Measurements from ENCODE around the gene NHEJ1. TPM values are rescaled to one million over a fixed set of nuclear protein-coding genes. Genes with fewer than 3 reads are reported as not detected.
A peak's percentile ranks its signal among the peaks of the same experiment; 100 is the strongest.

NHEJ1 gene
- total RNA-seq, 2 donors from 2014 or later, result 15.2 to 16.9 TPM

- WGBS, result 38% methylated on average over 8 of the region's 8 CpGs
- intact Hi-C loops (cut with DNase I), result loop anchor here (5.0 kb wide), 1 partner anchor 60 kb away; no protein-coding TSS in a partner anchor
- peaks cover 8% of the 10 kb centered on the region for H3K4me1 ChIP-seq (replicated peaks)
- no peaks in the 10 kb centered on the region for H3K36me3 ChIP-seq
- TF ChIP-seq POLR2AphosphoS5 (IDR thresholded peaks at IDR 0.05) (peak; percentile 22), CTCF (IDR thresholded peaks at IDR 0.05) (peak in 1 of 4 experiments; percentile 11), POLR2A (IDR thresholded peaks at IDR 0.05) (no peak)
- H3K27me3 ChIP-seq (replicated peaks; ENCODE audit: insufficient read depth), result no peaks in the 10 kb centered on the region
- peak overlapping the region; percentile 52 to 57 for H3K27ac ChIP-seq
- H3K4me3 ChIP-seq, result no peak overlapping the region
- H3K9me3 ChIP-seq, result no peaks in the 10 kb centered on the region
- DNase-seq (ENCODE audit: low spot score), result peak; percentile 46
Measured at GRCh38 chr2:219116776-219117646, 43.6 kb downstream of the NHEJ1 start.

- no peak overlapping the region for H3K4me3 ChIP-seq
- no peaks in the 10 kb centered on the region for H3K36me3 ChIP-seq
- H3K27me3 ChIP-seq (replicated peaks; ENCODE audit: insufficient read depth), result no peaks in the 10 kb centered on the region
- no peak for DNase-seq (ENCODE audit: low spot score)
- WGBS, result 64% methylated on average over 9 of the region's 9 CpGs
- H3K9me3 ChIP-seq, result no peaks in the 10 kb centered on the region
- TF ChIP-seq POLR2A (IDR thresholded peaks at IDR 0.05) (no peak), CTCF (IDR thresholded peaks at IDR 0.05) (no peak)
- no peak overlapping the region for H3K27ac ChIP-seq
- intact Hi-C loops (cut with DNase I), result no loop called here
- H3K4me1 ChIP-seq (replicated peaks), result peaks cover 12% of the 10 kb centered on the region
Measured at GRCh38 chr2:219112651-219113338, 47.8 kb downstream of the NHEJ1 start.

- H3K4me3 ChIP-seq, result no peak overlapping the region
- no peaks in the 10 kb centered on the region for H3K9me3 ChIP-seq
- TF ChIP-seq CTCF (IDR thresholded peaks at IDR 0.05), result no peak
- TF ChIP-seq POLR2AphosphoS5 (IDR thresholded peaks at IDR 0.05), result no peak
- no peak for TF ChIP-seq POLR2A (IDR thresholded peaks at IDR 0.05)
- WGBS, result 93% methylated on average over 2 of the region's 2 CpGs
- H3K27ac ChIP-seq, result no peak overlapping the region
- H3K27me3 ChIP-seq (replicated peaks; ENCODE audit: insufficient read depth), result no peaks in the 10 kb centered on the region
- intact Hi-C loops (cut with DNase I), result no loop called here
- H3K36me3 ChIP-seq, result no peaks in the 10 kb centered on the region
- no peak for DNase-seq (ENCODE audit: low spot score)
- H3K4me1 ChIP-seq (replicated peaks), result peaks cover 10% of the 10 kb centered on the region
Measured at GRCh38 chr2:219112062-219112406, 48.6 kb downstream of the NHEJ1 start.

DNA sequence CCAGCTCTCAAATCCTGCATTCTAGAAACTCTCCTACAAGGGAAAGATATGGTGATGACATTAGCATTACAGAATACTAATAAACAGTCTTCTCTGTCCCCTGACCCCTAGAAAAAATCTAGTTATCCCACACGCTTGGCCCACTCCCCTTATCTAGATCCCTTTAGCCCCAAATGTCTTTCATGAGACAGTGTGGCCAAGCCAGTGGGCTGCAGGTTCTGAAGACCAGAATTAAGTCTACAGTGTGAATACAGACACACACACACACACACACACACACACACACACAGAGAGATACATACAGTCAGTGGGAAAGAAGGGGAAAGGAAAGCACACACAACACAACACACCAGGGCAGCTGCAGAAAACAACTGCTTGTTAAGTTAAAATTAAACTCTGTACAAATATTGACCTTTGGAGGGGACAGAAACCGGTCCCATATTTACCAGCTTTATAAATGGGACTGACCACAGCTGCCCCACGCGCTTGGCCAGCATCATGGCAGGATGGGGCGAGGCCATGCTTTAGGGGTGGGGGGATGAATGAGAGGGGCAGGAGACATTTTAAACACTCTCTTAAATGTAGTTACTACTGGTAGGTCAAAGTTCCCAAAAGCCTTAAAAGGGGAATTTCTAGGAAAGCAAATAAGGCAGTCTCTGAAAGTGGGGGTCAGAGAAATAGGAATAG, 49.1 kb downstream of the NHEJ1 start:
- TF ChIP-seq CTCF (IDR thresholded peaks at IDR 0.05) (no peak), POLR2AphosphoS5 (IDR thresholded peaks at IDR 0.05) (peak; percentile 26)
- no peak overlapping the region for H3K4me3 ChIP-seq
- peaks cover 5% of the 10 kb centered on the region for H3K4me1 ChIP-seq (replicated peaks)
- DNase-seq (ENCODE audit: low spot score), result no peak
- H3K9me3 ChIP-seq, result no peaks in the 10 kb centered on the region
- H3K27ac ChIP-seq, result peak overlapping the region in 1 of 2 donors; percentile 17
- WGBS, result 71% methylated on average over 5 of the region's 5 CpGs
- intact Hi-C loops (cut with DNase I), result no loop called here
- H3K27me3 ChIP-seq (replicated peaks; ENCODE audit: insufficient read depth), result no peaks in the 10 kb centered on the region
- no peaks in the 10 kb centered on the region for H3K36me3 ChIP-seq
